ENCODE results near the gene PTPRK. TPM values are rescaled to one million over a fixed set of nuclear protein-coding genes. Genes with fewer than 3 reads are reported as not detected.
"Not testable (repeated sequence)": the region's sequence is repeated elsewhere in the genome, so short reads cannot be mapped to it uniquely, and the experiment has no call there.

PTPRK gene
- total RNA-seq, 4 donors from 2014 or later, result 7.3 to 22.9 (median 13.0) TPM

DNA sequence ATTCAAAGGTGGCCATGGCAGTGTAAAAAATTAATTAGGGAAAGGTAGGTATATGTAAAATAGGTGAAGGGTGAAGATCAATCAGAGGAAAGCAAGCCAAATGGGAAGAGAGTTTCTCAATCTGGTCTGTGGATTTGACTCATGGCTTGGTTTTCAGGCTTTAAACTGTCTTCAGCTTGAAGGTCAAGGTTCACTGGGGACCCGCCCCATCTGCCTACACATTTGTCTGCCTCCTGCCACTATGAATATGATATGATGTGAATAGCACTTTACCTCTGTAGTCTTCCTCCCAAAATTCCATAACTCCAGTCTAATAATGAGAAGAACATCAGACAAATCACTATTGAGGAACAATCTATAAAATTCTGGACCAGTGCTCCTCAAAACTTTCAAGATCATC, 587.3 kb downstream of the PTPRK start:
- no peaks in the 10 kb centered on the region for H3K4me1 ChIP-seq
- ATAC-seq, result no peak
- intact Hi-C loops (cut with DNase I; ENCODE audit: low total_unique reads) (no loop called here), in situ Hi-C loops (cut with MboI; ENCODE audit: low sequenced_read_pairs in 4 of 4) (no loop called here)
- no peaks in the 10 kb centered on the region for H3K36me3 ChIP-seq
- TF ChIP-seq POLR2A (IDR thresholded peaks at IDR 0.05), result no peak
- TF ChIP-seq, protein P1, sequence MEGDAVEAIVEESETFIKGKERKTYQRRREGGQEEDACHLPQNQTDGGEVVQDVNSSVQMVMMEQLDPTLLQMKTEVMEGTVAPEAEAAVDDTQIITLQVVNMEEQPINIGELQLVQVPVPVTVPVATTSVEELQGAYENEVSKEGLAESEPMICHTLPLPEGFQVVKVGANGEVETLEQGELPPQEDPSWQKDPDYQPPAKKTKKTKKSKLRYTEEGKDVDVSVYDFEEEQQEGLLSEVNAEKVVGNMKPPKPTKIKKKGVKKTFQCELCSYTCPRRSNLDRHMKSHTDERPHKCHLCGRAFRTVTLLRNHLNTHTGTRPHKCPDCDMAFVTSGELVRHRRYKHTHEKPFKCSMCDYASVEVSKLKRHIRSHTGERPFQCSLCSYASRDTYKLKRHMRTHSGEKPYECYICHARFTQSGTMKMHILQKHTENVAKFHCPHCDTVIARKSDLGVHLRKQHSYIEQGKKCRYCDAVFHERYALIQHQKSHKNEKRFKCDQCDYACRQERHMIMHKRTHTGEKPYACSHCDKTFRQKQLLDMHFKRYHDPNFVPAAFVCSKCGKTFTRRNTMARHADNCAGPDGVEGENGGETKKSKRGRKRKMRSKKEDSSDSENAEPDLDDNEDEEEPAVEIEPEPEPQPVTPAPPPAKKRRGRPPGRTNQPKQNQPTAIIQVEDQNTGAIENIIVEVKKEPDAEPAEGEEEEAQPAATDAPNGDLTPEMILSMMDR (IDR thresholded peaks at IDR 0.05 in 4 of 5, conservative IDR thresholded peaks at IDR 0.05 in 1 of 5), result no peak
- H3K9me3 ChIP-seq, result peaks cover 0 to 6% (median 0%) of the 10 kb centered on the region in 3 donors
- no peak for DNase-seq
- no peak overlapping the region for H3K4me3 ChIP-seq
- no peak overlapping the region for H3K27ac ChIP-seq
- H3K27me3 ChIP-seq, result no peaks in the 10 kb centered on the region

DNA sequence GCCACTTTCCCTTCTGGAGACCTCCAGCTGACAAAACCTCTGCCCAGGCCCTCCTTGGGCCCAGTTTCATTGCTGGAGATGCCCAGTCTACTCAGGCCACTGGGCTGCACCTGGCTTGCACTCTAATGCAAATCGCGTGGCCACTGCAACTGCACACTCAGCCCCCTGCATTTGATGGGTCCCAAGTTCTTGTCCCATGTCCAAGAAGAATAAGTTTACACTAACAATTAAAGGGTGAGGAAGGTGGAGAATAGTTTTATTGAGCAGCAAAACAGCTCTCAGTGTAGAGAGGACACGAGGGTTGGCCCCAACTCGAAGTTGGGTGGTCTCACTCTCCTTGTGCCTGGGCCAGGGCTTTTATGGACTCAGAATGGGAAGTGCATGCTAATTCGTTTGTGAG, 587.7 kb downstream of the PTPRK start:
- ATAC-seq, result no peak
- DNase-seq, result no peak
- TF ChIP-seq POLR2A (IDR thresholded peaks at IDR 0.05), result no peak
- TF ChIP-seq, protein P1 (IDR thresholded peaks at IDR 0.05 in 4 of 5, conservative IDR thresholded peaks at IDR 0.05 in 1 of 5), result no peak
- in situ Hi-C loops (cut with MboI; ENCODE audit: low sequenced_read_pairs in 4 of 4), result no loop called here
- H3K36me3 ChIP-seq, result no peaks in the 10 kb centered on the region
- H3K9me3 ChIP-seq, result peaks cover 0 to 6% (median 0%) of the 10 kb centered on the region in 3 donors
- no peaks in the 10 kb centered on the region for H3K27me3 ChIP-seq
- no peaks in the 10 kb centered on the region for H3K4me1 ChIP-seq
- H3K27ac ChIP-seq, result no peak overlapping the region
- intact Hi-C loops (cut with DNase I; ENCODE audit: low total_unique reads), result no loop called here
- H3K4me3 ChIP-seq, result no peak overlapping the region

DNA sequence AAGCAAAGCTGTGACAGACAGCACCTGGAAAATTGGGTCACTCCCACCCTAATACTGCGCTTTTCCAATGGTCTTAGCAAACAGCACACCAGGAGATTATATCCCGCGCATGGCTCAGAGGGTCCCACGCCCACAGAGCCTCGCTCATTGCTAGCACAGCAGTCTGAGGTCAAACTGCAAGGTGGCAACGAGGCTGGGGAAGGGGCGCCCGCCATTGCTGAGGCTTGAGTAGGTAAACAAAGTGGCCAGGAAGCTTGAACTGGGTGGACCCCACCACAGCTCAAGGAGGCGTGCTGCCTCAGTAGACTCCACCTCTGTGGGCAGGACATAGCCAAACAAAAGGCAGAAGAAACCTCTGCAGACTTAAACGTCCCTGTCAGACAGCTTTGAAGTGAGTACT, 594.0 kb downstream of the PTPRK start:
- ATAC-seq; DNase-seq; H3K36me3 ChIP-seq; H3K4me1 ChIP-seq; H3K9me3 ChIP-seq; in situ Hi-C loops (cut with MboI; ENCODE audit: low sequenced_read_pairs in 4 of 4); H3K4me3 ChIP-seq; intact Hi-C loops (cut with DNase I; ENCODE audit: low total_unique reads); H3K27me3 ChIP-seq; H3K27ac ChIP-seq: not testable (repeated sequence)

DNA sequence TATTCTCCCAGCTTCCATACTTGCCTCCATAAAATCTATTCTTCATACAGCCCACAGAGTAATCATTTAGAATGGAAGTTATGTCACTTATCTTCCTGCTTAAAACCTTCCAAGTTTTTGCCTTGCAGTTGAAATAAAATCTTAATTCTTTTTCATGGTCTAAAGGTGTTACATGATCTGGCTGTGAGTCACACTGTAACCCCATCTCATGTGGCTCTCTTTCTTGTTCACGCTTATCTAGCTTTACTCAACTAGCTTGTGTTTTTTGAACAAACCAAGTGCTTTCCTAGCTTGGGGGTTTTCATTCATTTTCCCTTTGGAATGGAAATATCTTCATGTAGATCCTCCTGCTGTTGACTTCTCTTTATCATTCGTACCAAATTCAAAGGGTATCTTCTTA, 596.0 kb downstream of the PTPRK start:
- TF ChIP-seq, protein P1 (IDR thresholded peaks at IDR 0.05 in 4 of 5, conservative IDR thresholded peaks at IDR 0.05 in 1 of 5), result no peak

DNA sequence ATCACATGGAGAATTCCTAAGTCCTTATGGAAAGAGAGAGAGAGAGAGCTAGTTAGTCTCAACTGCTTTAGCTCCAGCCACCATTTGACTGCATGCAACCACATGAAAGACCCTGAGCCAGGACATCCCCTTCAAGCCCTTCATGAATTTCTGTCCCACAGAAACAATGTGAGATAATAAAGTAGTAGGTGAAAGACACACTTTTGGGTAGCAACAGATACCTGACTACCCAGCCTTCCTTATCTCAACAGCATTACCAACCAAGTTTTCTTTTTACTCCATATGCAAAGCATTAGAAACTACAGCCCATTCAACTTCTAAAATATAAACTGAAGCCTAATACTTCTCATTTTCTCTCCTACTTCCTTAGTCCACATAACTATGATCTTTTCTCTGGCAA, 596.4 kb downstream of the PTPRK start:
- Histone ChIP-seq H3K27ac (no peak overlapping the region), H3K4me1 (no peaks in the 10 kb centered on the region), H3K9me3 (no peaks in the 10 kb centered on the region), H3K4me3 (no peak overlapping the region), H3K36me3 (no peaks in the 10 kb centered on the region), H3K27me3 (no peaks in the 10 kb centered on the region)
- no peak for DNase-seq
- in situ Hi-C loops (cut with MboI; ENCODE audit: low sequenced_read_pairs in 4 of 4), result no loop called here
- no peak for ATAC-seq
- intact Hi-C loops (cut with DNase I; ENCODE audit: low total_unique reads), result no loop called here
- TF ChIP-seq, protein P1 (IDR thresholded peaks at IDR 0.05 in 4 of 5, conservative IDR thresholded peaks at IDR 0.05 in 1 of 5), result no peak
- no peak for TF ChIP-seq POLR2A (IDR thresholded peaks at IDR 0.05)

More for the DNA sequence above, 596.0 kb downstream of the PTPRK start:
- in situ Hi-C loops (cut with MboI; ENCODE audit: low sequenced_read_pairs in 4 of 4), result no loop called here
- Histone ChIP-seq H3K27ac (no peak overlapping the region), H3K4me3 (no peak overlapping the region), H3K27me3 (no peaks in the 10 kb centered on the region), H3K4me1 (no peaks in the 10 kb centered on the region), H3K9me3 (no peaks in the 10 kb centered on the region), H3K36me3 (no peaks in the 10 kb centered on the region)
- no peak for DNase-seq
- intact Hi-C loops (cut with DNase I; ENCODE audit: low total_unique reads), result no loop called here
- ATAC-seq, result no peak
